Epidermal melanocyte (primary cell): ENCODE results near the gene MRC1.
"Not testable (repeated sequence)": the region's sequence is repeated elsewhere in the genome, so short reads cannot be mapped to it uniquely, and the experiment has no call there.

Source experiments
- DNase-seq: peaks from one replicate; pipeline ENCODE4 v3.0.0; 2011; ENCODE audit warnings: low spot score; ENCODE audit not compliant: insufficient read length

Gene MRC1

GRCh38 chr10:17904564-17904963 is 95.4 kb downstream of the MRC1 start:
- no peak for DNase-seq

DNA sequence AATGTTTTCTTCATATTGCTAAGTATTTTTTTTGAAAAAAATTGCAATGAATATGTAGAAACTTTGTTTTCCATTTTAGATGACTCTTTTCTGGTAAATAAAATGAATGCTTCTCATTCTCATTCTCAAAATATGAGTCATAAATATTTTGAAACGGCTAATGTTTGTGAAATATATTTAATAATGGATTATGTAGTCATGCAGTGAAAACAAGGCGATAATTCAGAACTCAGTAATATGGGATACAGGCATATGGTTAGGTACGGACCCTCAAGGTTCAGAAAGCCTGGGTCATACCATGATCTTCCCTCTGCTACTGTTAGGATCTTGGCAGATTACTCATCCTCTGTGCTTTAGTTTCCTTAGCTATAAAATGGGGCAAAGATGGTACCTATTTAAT is 96.3 kb downstream of the MRC1 start:
- no peak for DNase-seq

DNA sequence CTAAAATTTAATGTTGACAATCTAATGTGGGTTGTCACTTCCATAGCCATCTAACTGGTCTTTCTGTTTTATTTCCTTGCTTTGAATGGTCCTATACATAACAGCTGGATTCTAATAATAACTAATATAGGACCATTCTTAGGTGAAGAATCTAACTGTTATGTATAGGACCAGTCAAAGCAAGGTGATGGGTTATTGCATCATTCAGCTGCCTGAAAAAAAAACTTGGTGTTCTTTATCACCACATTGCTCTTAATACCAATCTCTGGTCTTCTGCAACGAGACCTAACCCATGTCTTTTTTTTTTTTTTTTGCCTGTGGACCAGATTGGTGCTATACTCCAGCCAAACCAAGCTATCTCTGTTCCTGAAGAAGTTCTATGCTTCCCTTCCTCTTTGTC is 96.9 kb downstream of the MRC1 start:
- DNase-seq, result no peak

- DNase-seq, result no peak
These were observed 98.5 kb downstream of the MRC1 start for GRCh38 chr10:17907641-17908040.

GRCh38 chr10:17910125-17910789 is 101.1 kb downstream of the MRC1 start:
- peak; percentile 20 for DNase-seq

DNA sequence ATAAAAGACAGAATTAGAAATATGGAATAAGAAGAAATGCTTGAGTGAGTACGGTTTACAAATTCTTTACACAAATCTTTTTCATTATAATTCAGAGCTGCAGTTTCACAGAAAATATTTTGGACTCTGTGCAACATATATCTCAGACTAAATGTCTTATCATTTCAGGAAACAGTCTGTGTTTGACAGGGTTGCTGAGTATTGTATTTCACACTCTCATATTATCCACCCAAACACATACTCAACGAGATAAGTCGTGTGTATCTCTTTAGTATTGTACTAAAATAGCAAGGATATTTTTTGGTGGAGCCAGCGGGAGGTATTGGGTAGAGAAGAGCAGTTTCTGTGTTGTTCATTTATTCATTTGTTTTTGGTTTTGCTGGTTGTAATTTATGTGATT is 103.6 kb downstream of the MRC1 start:
- DNase-seq, result no peak

DNA sequence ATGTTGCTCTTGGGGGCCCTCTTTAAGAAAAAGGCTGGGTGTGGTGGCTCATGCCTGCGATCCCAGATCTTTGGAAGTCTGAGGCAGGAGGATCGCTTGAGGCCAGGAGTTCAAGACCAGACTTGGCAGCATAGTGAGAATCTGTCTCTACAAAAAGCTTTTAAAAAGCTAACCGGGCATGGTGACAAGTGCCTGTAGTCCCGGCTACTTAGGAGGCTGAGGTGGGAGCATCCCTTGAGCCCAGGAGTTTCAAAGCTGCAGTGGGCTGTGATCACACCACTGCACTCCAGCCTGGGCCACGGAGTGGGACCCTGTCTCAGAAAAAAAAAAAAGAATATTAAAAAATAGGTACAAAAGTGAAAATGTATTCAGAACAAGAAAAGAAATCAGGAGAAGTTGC is 104.5 kb downstream of the MRC1 start:
- DNase-seq, result no peak

DNA sequence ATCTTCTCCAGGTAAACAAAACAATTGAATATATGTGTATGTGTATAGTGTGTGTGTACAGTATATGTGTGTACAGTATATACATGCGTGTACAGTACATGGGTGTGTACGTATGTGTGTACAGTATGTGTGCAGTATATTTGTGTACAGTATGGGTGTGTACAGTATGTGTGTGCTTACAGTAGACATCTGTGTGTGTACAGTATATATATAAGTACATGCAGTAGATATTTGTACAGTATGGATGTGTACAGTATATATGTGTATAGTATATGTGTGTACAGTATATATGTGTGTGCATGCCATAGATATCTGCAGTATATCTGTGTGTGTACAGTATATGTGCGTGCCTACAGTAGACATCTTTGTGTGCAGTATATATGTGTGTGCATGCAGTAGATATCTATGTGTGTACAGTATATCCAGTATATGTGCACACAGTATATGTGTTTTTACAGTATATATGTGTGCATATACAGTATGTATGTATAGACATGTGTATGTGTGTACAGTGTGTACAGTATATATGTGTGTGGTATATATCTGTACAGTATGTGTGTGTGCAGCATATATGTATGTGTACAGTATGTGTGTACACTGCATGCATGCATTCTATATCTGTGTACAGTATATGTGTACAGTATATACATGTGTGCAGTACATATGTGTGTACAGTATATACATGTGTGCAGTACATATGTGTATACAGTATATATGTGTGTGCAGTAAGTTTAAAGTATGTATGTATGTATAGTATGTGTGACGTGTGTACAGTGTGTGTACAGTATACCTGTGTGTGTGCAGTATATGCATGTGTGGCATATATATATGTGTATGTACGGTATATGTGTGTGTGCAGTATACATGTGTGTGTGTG is 105.3 kb downstream of the MRC1 start:
- no peak for DNase-seq

GRCh38 chr10:17915181-17915580 is 106.0 kb downstream of the MRC1 start:
- no peak for DNase-seq

DNA sequence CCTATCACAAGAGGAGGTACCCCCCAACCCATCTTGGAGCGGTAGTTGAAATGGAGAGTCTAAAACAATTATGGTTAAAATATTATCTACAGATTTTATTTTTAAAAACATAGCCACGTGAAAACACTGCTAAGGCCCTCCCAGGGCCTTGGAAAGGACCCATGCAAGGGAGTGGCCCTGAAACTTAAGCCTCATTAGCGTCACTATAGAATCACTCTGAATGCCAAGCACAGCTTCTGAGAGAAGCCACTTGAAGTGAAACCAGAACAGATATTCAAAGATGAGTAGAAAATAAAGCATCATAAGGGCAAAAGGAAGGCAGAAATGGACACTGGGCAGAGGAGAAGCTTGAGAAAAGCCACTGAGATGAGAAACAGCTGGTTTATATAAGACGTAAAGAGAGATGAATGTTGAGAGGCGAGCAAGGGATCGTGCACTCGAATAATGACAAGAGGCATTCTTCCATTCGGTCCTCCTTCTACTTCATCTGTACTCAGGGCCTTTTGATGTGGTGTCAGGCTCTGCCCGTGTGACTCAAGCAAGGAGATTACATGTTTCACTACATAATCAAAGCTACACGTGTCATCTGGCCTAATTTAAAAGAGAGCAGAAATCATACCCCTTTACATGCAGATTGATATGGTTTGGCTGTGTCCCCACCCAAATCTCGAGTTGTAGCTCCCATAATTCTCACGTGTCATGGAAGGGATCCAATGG is 109.2 kb downstream of the MRC1 start:
- no peak for DNase-seq

DNA sequence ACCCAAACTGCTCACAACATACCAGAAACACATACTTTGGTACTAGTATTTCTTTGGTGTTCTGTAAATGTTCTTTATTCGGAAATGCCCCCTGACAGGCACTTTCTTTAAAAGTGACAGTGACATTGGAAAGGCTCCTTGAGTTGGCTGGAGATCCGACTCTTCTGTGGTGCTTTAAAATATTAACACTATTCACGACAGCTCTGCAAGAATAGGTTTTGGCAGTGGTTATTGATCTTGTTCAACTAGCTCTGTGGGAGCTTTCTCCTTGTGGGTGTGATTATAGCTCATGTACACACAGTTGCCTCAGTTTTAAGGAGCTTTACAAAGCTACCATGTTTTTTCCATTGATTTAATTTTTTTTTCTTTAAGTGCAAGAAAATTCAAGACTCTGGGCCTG is 112.2 kb downstream of the MRC1 start:
- DNase-seq, result no peak

DNA sequence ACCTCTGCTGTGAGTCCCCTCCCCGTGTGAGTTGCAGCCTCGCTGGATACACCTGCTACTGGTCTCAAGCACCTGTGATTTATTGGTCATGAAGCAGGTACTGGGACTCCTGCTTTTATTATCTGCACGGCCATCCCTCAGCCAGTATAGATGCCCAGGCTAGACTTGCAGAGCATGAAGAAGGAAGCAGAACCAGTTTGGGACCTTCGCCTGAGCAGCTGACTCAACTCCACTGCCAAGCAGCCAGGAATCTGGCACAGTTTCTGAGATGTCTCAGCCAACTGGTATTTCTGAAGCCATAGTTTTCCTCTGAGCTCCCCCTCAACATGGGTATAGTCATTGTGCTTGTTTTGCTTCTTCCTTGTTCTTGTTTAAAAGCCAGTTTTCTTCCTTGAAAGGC is 114.6 kb downstream of the MRC1 start:
- DNase-seq, result no peak

- no peak for DNase-seq
These were observed 134.0 kb downstream of the MRC1 start for GRCh38 chr10:17943033-17943745.

- DNase-seq, result not testable (repeated sequence)
These were observed 141.1 kb downstream of the MRC1 start for GRCh38 chr10:17950269-17950668.

DNA sequence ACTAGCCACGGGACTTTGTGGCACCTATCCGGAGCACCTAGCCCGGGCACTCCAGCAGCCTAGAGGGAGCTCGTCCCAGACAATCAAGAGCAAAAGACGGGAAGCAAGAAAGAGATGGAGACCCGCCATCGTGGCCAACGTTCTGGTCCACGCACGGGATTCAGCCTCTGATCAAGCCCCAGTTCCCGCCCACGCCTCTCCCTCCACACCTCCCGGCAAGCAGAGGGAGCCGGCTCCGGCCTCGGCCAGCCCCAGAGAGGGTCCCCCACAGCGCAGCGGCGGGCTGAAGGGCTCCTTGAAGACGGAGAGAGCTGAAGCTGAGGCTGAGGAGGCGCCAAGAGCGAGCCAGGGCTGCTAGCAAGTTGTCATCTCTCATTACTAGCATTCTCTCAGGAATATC is 141.6 kb downstream of the MRC1 start:
- no peak for DNase-seq

DNA sequence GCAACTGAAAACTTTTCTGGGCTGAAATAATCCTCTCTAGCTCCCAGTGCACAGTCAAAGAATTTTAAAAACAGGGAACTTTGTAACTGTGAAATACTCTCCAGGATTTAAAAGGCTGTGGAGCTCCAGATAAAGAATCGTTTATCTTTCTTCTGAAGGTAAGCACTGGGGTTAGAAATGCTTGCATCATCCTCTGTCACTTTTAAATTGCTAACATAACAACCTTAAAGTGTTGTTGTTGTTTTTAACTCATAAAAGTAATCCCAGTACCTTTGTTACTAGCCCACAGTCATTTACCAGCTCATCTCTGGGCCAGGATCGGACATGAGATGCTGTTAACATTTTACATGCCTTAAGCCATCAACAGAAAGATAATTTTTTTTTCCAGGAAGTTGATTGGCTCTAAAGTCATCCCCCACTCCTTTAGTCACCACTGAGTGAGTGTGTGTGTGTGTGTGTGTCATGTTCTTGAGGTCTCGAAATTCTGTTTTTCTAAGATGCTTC is 142.8 kb downstream of the MRC1 start, which contains the start of gene SLC39A12:
Gene SLC39A12, plus strand, starts transcription at position 51 of the 504 bp plus-strand sequence. CDS start 1,359 bp downstream, outside the sequence.
- DNase-seq, result no peak

- not testable (repeated sequence) for DNase-seq
These were observed 145.2 kb downstream of the MRC1 start for GRCh38 chr10:17954372-17954771.

DNA sequence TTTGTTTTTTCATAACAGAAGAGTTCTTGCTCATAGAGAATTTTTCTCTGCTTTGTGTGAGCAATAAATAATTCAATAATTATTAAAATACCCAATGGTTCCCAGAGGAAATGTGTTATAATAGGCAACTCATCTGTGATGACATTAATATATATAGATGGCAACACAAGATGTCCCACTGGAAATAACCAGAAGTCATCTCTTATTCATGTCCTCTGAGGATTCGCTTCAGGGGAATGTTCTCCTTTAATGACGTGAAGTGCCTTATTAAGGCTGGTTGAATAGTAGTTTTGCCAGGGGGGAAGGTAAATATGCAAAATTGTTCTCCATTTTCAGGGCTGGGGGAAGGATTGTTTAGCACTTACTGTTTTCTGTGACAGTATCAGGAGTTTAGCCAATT is 145.7 kb downstream of the MRC1 start:
- no peak for DNase-seq

DNA sequence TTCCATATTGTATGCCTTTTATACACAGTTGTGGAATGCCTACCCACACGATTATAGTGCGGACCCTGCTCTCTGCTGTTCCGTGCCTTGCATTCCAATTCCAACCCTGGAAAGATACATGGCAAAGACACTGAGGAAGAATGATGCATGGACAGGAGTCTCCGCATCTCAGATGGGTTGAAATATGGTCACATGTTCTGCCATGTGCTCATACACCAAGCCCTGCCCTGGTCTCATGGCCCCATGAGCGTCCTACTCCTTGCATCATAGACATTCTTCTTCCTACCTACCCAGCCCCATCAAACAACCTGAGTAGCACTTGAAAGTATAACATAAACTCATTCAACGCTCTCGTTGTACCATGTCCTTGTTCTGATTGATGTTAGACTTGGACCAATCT is 148.9 kb downstream of the MRC1 start:
- no peak for DNase-seq

GRCh38 chr10:17959870-17960269 is 150.7 kb downstream of the MRC1 start:
- no peak for DNase-seq
